Upper lobe of left lung (tissue), 6 donors: ENCODE measurements around the gene TENM4. TPM values are rescaled to one million over a fixed set of nuclear protein-coding genes. Genes with fewer than 3 reads are reported as not detected.
A peak's percentile ranks its signal among the peaks of the same experiment; 100 is the strongest.

Experiments used
- ATAC-seq, 2 donors: fragments of 200-7000 bp; cut with Tn5 transposase; one replicate each; pipeline ENCODE4 v1.9.1; 2022; ENCODE audit warnings: mild to moderate bottlenecking in 2 of 2, moderate library complexity in 2 of 2; ENCODE audit not compliant: low FRiP score in 2 of 2
- DNase-seq, 2 donors: peaks; one replicate each; pipeline ENCODE4 v3.0.0-alpha.2; 2019 to 2020
- H3K27ac ChIP-seq, 4 donors: fragments of 200-600 bp; sonication (generic); one replicate each; pipeline ENCODE4 v1.5.1; 2016 to 2019
- H3K27me3 ChIP-seq, 4 donors: fragments of 200-600 bp; sonication (generic); one replicate each; pipeline ENCODE4 v1.5.1; 2017 to 2019
- H3K36me3 ChIP-seq, 4 donors: fragments of 200-600 bp; sonication (generic); one replicate each; pipeline ENCODE4 v1.5.1; 2016 to 2019
- H3K4me1 ChIP-seq, 4 donors: fragments of 200-600 bp; sonication (generic); one replicate each; pipeline ENCODE4 v1.5.1; 2018 to 2019
- H3K4me3 ChIP-seq, 4 donors: fragments of 200-600 bp; sonication (generic); one replicate each; pipeline ENCODE4 v1.5.1; 2017 to 2019; ENCODE audit warnings: mild to moderate bottlenecking in 2 of 4, moderate library complexity in 1 of 4
- H3K9me3 ChIP-seq, 4 donors: fragments of 200-600 bp; sonication (generic); one replicate each; pipeline ENCODE4 v1.5.1; 2018 to 2019
- EP300 ChIP-seq, 4 donors: sonication (generic); formaldehyde crosslinking; IDR thresholded peaks; one replicate each; pipeline ENCODE4 v1.5.1; 2017; ENCODE audit warnings: antibody characterized with exemption in 4 of 4, control low read depth in 2 of 4
- POLR2A ChIP-seq, 4 donors: fragments of 450-650 bp; IDR thresholded peaks; one replicate each; pipeline ENCODE4 v1.5.1; 2016 to 2017; ENCODE audit warnings: antibody characterized with exemption in 4 of 4, mild to moderate bottlenecking in 2 of 4
- POLR2AphosphoS5 ChIP-seq, 2 donors: sonication (generic); formaldehyde crosslinking; IDR thresholded peaks; one replicate each; pipeline ENCODE4 v1.5.1; 2017; ENCODE audit warnings: antibody characterized with exemption in 2 of 2
- WGBS, 2 donors: methylation state at CpG; one replicate each; pipeline ENCODE4 v1.1.5; 2017 to 2018; 5-methylcytosine and 5-hydroxymethylcytosine counted together
- total RNA-seq, 6 donors: library from RNA; depleted of rRNA in 4 of 6; stranded (reverse); fragments of >200 nt in 4 of 6; gene quantifications; one replicate each; pipeline versions ENCODE4 v1.1.0 to v1.2.1, GENCODE V29; 2016 to 2021
- TF ChIP-seq, protein P1 (sequence below), 6 experiments: fragments of 450-650 bp in 4 of 6; fragments of 200-600 bp in 2 of 6; sonication (generic) in 2 of 6; IDR thresholded peaks; one replicate each; pipeline ENCODE4 v1.5.1; 2016 to 2019; ENCODE audit warnings: antibody characterized with exemption in 6 of 6
- donor health status: DM: no; HTN: no; CAD: no; lungs with moderate emphysema.
- donor health status: DM: no; HTN: yes; CAD: no; lungs with severe emphysema.

Gene TENM4
- total RNA-seq, 6 donors from 2014 or later, result 0.11 to 20.0 (median 3.7) TPM

DNA sequence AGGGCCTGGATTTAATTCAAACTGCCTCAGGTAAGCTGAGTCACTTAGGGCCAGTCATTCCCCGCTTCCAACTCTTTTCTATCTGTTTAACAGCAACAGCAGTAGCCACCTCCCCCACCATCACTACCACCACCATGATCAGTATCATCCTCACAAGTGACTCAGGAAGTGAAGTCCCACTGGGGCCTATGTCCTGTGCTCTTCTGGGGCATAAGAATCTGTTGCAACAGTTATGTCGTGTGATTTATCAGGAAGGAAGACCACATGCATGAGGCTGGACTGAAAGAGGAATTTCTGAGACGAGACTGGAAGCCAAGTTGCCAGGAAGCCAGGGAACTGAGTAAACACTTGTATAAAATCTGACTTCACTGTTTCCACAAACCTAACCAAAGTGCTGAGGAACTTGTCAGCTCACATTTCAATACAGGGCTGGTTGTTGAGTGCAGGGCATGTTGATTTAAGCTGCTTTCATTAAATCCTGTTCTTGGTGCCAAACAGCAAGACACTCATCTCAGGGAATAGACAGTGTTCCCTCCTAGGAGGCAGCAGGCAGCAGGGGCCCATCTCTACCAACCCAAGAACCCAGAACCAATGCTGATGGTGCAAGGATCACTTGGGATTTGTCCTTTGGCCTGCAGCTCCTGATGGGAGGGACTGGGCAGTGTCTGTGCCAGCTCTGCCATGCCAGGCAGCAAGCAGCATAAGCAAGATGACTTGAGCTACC is 639.5 kb downstream of the TENM4 start:
- Histone ChIP-seq H3K36me3 (no peaks in the 10 kb centered on the region), H3K4me1 (peaks cover 22 to 45% (median 34%) of the 10 kb centered on the region in 4 donors), H3K4me3 (no peak overlapping the region), H3K9me3 (no peaks in the 10 kb centered on the region), H3K27ac (peak overlapping the region; percentile 76 to 93 (median 88)), H3K27me3 (no peaks in the 10 kb centered on the region)
- peak in 1 of 4 donors; percentile 65 for TF ChIP-seq POLR2A (IDR thresholded peaks at IDR 0.05)
- TF ChIP-seq EP300 (IDR thresholded peaks at IDR 0.05), result peak in 3 of 4 donors; percentile 19 to 90 (median 63)
- TF ChIP-seq, protein P1, sequence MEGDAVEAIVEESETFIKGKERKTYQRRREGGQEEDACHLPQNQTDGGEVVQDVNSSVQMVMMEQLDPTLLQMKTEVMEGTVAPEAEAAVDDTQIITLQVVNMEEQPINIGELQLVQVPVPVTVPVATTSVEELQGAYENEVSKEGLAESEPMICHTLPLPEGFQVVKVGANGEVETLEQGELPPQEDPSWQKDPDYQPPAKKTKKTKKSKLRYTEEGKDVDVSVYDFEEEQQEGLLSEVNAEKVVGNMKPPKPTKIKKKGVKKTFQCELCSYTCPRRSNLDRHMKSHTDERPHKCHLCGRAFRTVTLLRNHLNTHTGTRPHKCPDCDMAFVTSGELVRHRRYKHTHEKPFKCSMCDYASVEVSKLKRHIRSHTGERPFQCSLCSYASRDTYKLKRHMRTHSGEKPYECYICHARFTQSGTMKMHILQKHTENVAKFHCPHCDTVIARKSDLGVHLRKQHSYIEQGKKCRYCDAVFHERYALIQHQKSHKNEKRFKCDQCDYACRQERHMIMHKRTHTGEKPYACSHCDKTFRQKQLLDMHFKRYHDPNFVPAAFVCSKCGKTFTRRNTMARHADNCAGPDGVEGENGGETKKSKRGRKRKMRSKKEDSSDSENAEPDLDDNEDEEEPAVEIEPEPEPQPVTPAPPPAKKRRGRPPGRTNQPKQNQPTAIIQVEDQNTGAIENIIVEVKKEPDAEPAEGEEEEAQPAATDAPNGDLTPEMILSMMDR (IDR thresholded peaks at IDR 0.05), result no peak
- peak; percentile 81 to 86 for TF ChIP-seq POLR2AphosphoS5 (IDR thresholded peaks at IDR 0.05)
- 0 to 3% methylated on average over 2 to 3 of the region's 3 CpGs for WGBS, 2 donors
- DNase-seq (peak in 1 of 2 donors; percentile 71), ATAC-seq (peak; percentile 77 to 86)

DNA sequence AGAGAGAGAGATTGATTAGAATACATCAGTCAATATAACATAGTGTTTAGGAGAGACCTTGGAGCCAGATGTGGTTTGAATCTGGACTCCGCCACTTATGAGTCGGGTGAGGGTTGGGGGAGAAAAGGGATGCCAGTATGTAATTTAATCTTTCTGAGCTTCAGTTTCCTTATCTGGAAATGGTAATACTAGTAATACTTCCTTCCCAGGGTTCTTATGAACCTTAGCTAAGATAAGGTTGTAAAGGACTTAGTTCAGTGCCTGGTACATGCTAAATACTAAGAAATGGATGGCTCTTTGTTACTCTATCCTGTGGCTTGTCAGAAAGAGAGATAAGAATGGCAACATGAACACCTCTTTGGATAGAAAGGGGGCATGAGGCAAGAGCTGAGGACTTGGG is 640.1 kb downstream of the TENM4 start:
- TF ChIP-seq POLR2AphosphoS5 (IDR thresholded peaks at IDR 0.05), result no peak
- TF ChIP-seq, protein P1 (IDR thresholded peaks at IDR 0.05), result no peak
- no peak for TF ChIP-seq EP300 (IDR thresholded peaks at IDR 0.05)
- TF ChIP-seq POLR2A (IDR thresholded peaks at IDR 0.05), result no peak
- Histone ChIP-seq H3K36me3 (no peaks in the 10 kb centered on the region), H3K4me1 (peaks cover 22 to 47% (median 34%) of the 10 kb centered on the region in 4 donors), H3K27me3 (no peaks in the 10 kb centered on the region), H3K9me3 (no peaks in the 10 kb centered on the region), H3K27ac (peak overlapping the region; percentile 61 to 93 (median 83)), H3K4me3 (no peak overlapping the region)
- no peak for ATAC-seq
- WGBS, 2 donors, result 81 to 86% methylated on average over 2 of the region's 2 CpGs
- no peak for DNase-seq

DNA sequence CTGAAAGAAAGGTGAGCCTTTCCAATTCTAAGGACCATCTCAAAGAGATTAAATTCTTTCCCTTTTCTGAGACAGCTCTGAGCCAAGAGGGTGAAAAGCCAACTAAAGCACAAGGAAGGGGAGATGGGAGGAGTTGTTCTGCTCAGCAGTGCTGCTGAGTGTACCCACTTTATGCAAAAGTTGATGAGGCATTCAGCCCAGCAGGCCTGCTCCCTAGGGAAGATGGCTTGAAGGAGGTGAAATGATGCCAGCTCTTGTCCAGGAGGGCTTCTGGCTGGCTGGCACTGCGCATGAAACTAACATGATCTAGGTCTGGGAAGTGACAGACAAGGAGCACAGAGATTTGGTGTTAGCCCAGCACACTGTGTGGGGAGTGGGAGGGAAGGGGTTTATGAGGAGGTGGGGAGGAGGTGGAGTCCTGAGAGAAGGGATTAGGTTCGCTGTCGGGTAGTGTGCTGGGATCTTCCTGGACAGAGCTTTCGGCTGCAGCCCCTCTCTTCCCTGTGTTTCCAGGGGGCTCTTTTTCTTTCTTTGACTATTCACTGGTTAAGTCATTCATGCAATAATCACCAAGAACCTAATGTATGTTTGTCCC is 640.6 kb downstream of the TENM4 start:
- ATAC-seq (no peak), DNase-seq (no peak)
- Histone ChIP-seq H3K36me3 (no peaks in the 10 kb centered on the region), H3K9me3 (no peaks in the 10 kb centered on the region), H3K4me1 (peaks cover 22 to 50% (median 36%) of the 10 kb centered on the region in 4 donors), H3K4me3 (no peak overlapping the region), H3K27ac (peak overlapping the region; percentile 61 to 93 (median 83)), H3K27me3 (no peaks in the 10 kb centered on the region)
- WGBS, 2 donors, result 74 to 91% methylated on average over 4 of the region's 4 CpGs
- TF ChIP-seq EP300 (IDR thresholded peaks at IDR 0.05) (no peak), POLR2AphosphoS5 (IDR thresholded peaks at IDR 0.05) (no peak), POLR2A (IDR thresholded peaks at IDR 0.05) (no peak)
- TF ChIP-seq, protein P1 (IDR thresholded peaks at IDR 0.05), result no peak

DNA sequence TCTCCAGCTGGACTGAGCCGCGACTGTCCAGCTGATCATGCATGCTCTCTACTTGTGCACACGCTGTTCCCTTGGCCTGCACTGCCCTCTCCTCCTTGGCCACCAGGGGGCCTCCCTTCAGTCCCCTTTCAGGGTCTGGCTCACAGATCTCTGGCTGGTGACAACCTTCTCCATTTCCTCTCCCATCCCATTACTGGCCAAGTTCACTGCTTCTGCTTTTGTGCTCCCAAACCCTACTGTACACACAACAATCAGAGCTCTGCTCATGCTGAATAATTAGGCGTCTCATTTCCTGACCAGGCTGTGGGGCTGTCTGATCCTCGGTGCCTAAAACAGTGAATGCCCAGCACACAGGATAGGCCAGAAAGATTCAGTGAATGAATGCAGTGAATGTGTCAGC is 642.2 kb downstream of the TENM4 start:
- no peaks in the 10 kb centered on the region for H3K9me3 ChIP-seq
- H3K36me3 ChIP-seq, result no peaks in the 10 kb centered on the region
- H3K4me1 ChIP-seq, result peaks cover 22 to 50% (median 36%) of the 10 kb centered on the region in 4 donors
- H3K4me3 ChIP-seq, result no peak overlapping the region
- no peaks in the 10 kb centered on the region for H3K27me3 ChIP-seq
- H3K27ac ChIP-seq, result peak overlapping the region in 3 of 4 donors; percentile 10 to 48 (median 11)
- DNase-seq (peak in 1 of 2 donors; percentile 72), ATAC-seq (peak; percentile 54 to 85)
- no peak for TF ChIP-seq EP300 (IDR thresholded peaks at IDR 0.05)
- TF ChIP-seq, protein P1 (IDR thresholded peaks at IDR 0.05), result peak; percentile 62 to 85 (median 82)
- WGBS, 2 donors, result 40 to 42% methylated on average over 5 of the region's 5 CpGs
